ENCODE results near the gene MB. TPM values are rescaled to one million over a fixed set of nuclear protein-coding genes. Genes with fewer than 3 reads are reported as not detected.

MB gene
- total RNA-seq, 4 donors from 2014 or later, result 1.0 to 12.9 (median 2.5) TPM; not detected in 1

- WGBS, 2 donors (ENCODE audit: low coverage in 1 of 2), result 29 to 67% methylated on average over 1 to 2 of the region's 2 CpGs
- Histone ChIP-seq H3K36me3 (peaks cover 0 to 49% of the 10 kb centered on the region in 2 donors), H3K27me3 (no peaks in the 10 kb centered on the region), H3K27ac (no peak overlapping the region), H3K4me1 (peaks cover 0 to 19% (median 3%) of the 10 kb centered on the region in 3 donors), H3K9me3 (peaks cover 0 to 4% (median 0%) of the 10 kb centered on the region in 3 donors), H3K4me3 (no peak overlapping the region)
- no peak for ATAC-seq
- no peak for TF ChIP-seq POLR2A (IDR thresholded peaks at IDR 0.05)
- no peak for TF ChIP-seq CTCF (IDR thresholded peaks at IDR 0.05)
- TF ChIP-seq POLR2AphosphoS5 (IDR thresholded peaks at IDR 0.05), result no peak
- no peak for TF ChIP-seq EP300 (IDR thresholded peaks at IDR 0.05)
These were observed 44.3 kb upstream of the MB start for GRCh38 chr22:35661464-35661863.

- no peak overlapping the region for H3K4me3 ChIP-seq
- H3K27ac ChIP-seq, result no peak overlapping the region
- TF ChIP-seq EP300 (IDR thresholded peaks at IDR 0.05) (no peak), CTCF (IDR thresholded peaks at IDR 0.05) (no peak), POLR2AphosphoS5 (IDR thresholded peaks at IDR 0.05) (no peak)
- ATAC-seq, result no peak
- peaks cover 0 to 55% of the 10 kb centered on the region in 2 donors for H3K36me3 ChIP-seq
- 60 to 100% methylated on average over 1 to 2 of the region's 2 CpGs for WGBS, 2 donors (ENCODE audit: low coverage in 1 of 2)
- peaks cover 0 to 19% (median 3%) of the 10 kb centered on the region in 3 donors for H3K4me1 ChIP-seq
- H3K27me3 ChIP-seq, result no peaks in the 10 kb centered on the region
- H3K9me3 ChIP-seq, result no peaks in the 10 kb centered on the region
These were observed 43.4 kb upstream of the MB start for GRCh38 chr22:35660291-35661127.

GRCh38 chr22:35657571-35658312, 40.6 kb upstream of the MB start:
- 58 to 74% methylated on average over 3 to 5 of the region's 5 CpGs for WGBS, 2 donors (ENCODE audit: low coverage in 1 of 2)
- ATAC-seq, result no peak
- peaks cover 0 to 55% of the 10 kb centered on the region in 2 donors for H3K36me3 ChIP-seq
- no peak overlapping the region for H3K4me3 ChIP-seq
- H3K9me3 ChIP-seq, result no peaks in the 10 kb centered on the region
- peaks cover 0 to 6% (median under 1%) of the 10 kb centered on the region in 3 donors for H3K4me1 ChIP-seq
- H3K27ac ChIP-seq, result no peak overlapping the region
- H3K27me3 ChIP-seq, result no peaks in the 10 kb centered on the region
- TF ChIP-seq CTCF (IDR thresholded peaks at IDR 0.05), result no peak
- no peak for TF ChIP-seq POLR2A (IDR thresholded peaks at IDR 0.05)
- TF ChIP-seq POLR2AphosphoS5 (IDR thresholded peaks at IDR 0.05), result no peak
- TF ChIP-seq EP300 (IDR thresholded peaks at IDR 0.05), result no peak

GRCh38 chr22:35656284-35656752, 39.2 kb upstream of the MB start:
- WGBS, 2 donors (ENCODE audit: low coverage in 1 of 2), result 78 to 93% methylated on average over 3 to 5 of the region's 5 CpGs
- no peak for TF ChIP-seq CTCF (IDR thresholded peaks at IDR 0.05)
- no peak for TF ChIP-seq POLR2A (IDR thresholded peaks at IDR 0.05)
- H3K9me3 ChIP-seq, result no peaks in the 10 kb centered on the region
- no peak overlapping the region for H3K4me3 ChIP-seq
- no peaks in the 10 kb centered on the region for H3K27me3 ChIP-seq
- no peak overlapping the region for H3K27ac ChIP-seq
- no peak for ATAC-seq
- peaks cover 0 to 55% of the 10 kb centered on the region in 2 donors for H3K36me3 ChIP-seq
- H3K4me1 ChIP-seq, result no peaks in the 10 kb centered on the region
